MM.1S (cell line): ENCODE results near the gene HBS1L.

Experiments used
- DNase-seq: peaks from one replicate; pipeline ENCODE4 v3.0.0-alpha.2; 2015
- H2AFZ ChIP-seq: fragments of 300-600 bp; sonication (generic); 2 replicates; pipeline ENCODE4 v1.6.0; 2016; ENCODE audit warnings: antibody characterized with exemption, low read length
- H3F3A ChIP-seq: fragments of 300-600 bp; sonication (generic); 2 replicates; pipeline ENCODE4 v1.6.1; 2016; ENCODE audit warnings: mild to moderate bottlenecking, antibody characterized with exemption, low read length, moderate library complexity, mixed read lengths; ENCODE audit not compliant: insufficient read depth
- H3K27ac ChIP-seq: fragments of 300-600 bp; sonication (generic); 2 replicates; pipeline ENCODE4 v1.5.1; 2016; ENCODE audit warnings: mild to moderate bottlenecking, low read length
- H3K27me3 ChIP-seq: fragments of 300-600 bp; sonication (generic); replicated peaks from 2 replicates; pipeline ENCODE4 v1.6.0; 2016; ENCODE audit warnings: low read length; ENCODE audit not compliant: insufficient read depth
- H3K36me3 ChIP-seq: fragments of 300-600 bp; sonication (generic); replicated peaks from 2 replicates; pipeline ENCODE4 v1.6.1; 2016; ENCODE audit warnings: mild to moderate bottlenecking, low read length, mixed read lengths; ENCODE audit not compliant: insufficient read depth
- H3K4me1 ChIP-seq: fragments of 300-600 bp; sonication (generic); 2 replicates; pipeline ENCODE4 v1.6.1; 2016; ENCODE audit warnings: low read length, mixed read lengths
- H3K4me2 ChIP-seq: fragments of 300-600 bp; sonication (generic); 2 replicates; pipeline ENCODE4 v1.6.0; 2016; ENCODE audit warnings: low read depth, low read length
- H3K4me3 ChIP-seq: fragments of 300-600 bp; sonication (generic); 2 replicates; pipeline ENCODE4 v1.5.1; 2016; ENCODE audit warnings: low read length, mixed read lengths
- H3K79me2 ChIP-seq: fragments of 300-600 bp; sonication (generic); 2 replicates; pipeline ENCODE4 v1.6.1; 2016; ENCODE audit warnings: mixed run types, low read length, mixed read lengths
- H3K9ac ChIP-seq: fragments of 300-600 bp; sonication (generic); 2 replicates; pipeline ENCODE4 v1.6.1; 2016; ENCODE audit warnings: low read length, mixed read lengths
- H3K9me2 ChIP-seq: fragments of 300-600 bp; sonication (generic); replicated peaks from 2 replicates; pipeline ENCODE4 v1.6.1; 2016; ENCODE audit warnings: mild to moderate bottlenecking, low read length, mixed read lengths; ENCODE audit not compliant: insufficient read depth
- H3K9me3 ChIP-seq: fragments of 300-600 bp; sonication (generic); replicated peaks from 2 replicates; pipeline ENCODE4 v1.6.1; 2016; ENCODE audit warnings: mild to moderate bottlenecking, low read length, mixed read lengths; ENCODE audit not compliant: insufficient read depth
- H4K20me1 ChIP-seq: fragments of 300-600 bp; sonication (generic); 2 replicates; pipeline ENCODE4 v1.6.1; 2016; ENCODE audit warnings: mild to moderate bottlenecking, low read length, moderate library complexity, mixed read lengths; ENCODE audit not compliant: insufficient read depth
- EZH2 ChIP-seq: fragments of 300-600 bp; sonication (generic); optimal IDR thresholded peaks from 2 replicates; pipeline ENCODE3; 2017; ENCODE audit warnings: low read depth, mild to moderate bottlenecking, antibody characterized with exemption, low read length, mixed read lengths
- EZH2phosphoT487 ChIP-seq: fragments of 300-600 bp; sonication (generic); IDR thresholded peaks from 2 replicates; pipeline ENCODE4 v1.6.1; 2018; ENCODE audit warnings: antibody characterized with exemption, low read length
- TF ChIP-seq, protein P1 (sequence below): fragments of 300-600 bp; sonication (generic); IDR thresholded peaks from 2 replicates; pipeline ENCODE4 v1.5.1; 2016; ENCODE audit warnings: antibody characterized with exemption, low read length, mixed read lengths

The HBS1L gene

DNA sequence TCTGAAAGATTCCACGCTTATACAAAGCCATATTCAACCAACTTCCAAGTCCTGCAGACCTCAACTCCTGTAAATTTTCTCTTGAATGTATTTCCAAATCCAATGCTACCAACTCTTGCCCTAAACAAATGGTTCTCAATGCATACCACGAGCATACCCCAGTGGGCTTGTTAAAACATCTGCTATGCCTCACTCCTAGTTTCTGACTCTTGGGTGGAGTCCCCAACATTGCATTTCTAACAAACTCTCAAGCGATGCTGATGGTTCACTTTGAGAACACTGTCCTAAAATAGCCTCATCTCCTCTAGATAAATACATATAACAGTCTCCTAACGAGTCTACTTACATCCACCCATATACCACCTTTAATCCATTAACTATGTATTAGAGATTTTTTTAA lies 7.3 kb downstream of the HBS1L start:
- H3K4me1 ChIP-seq, result peaks cover 49% of the 10 kb centered on the region
- peaks cover 3% of the 10 kb centered on the region; the same call in 1 of the 2 replicates for H4K20me1 ChIP-seq
- H3F3A ChIP-seq, result peaks cover 14% of the 10 kb centered on the region
- no peak overlapping the region for H3K4me2 ChIP-seq
- TF ChIP-seq EZH2, result no peak
- TF ChIP-seq, protein P1, sequence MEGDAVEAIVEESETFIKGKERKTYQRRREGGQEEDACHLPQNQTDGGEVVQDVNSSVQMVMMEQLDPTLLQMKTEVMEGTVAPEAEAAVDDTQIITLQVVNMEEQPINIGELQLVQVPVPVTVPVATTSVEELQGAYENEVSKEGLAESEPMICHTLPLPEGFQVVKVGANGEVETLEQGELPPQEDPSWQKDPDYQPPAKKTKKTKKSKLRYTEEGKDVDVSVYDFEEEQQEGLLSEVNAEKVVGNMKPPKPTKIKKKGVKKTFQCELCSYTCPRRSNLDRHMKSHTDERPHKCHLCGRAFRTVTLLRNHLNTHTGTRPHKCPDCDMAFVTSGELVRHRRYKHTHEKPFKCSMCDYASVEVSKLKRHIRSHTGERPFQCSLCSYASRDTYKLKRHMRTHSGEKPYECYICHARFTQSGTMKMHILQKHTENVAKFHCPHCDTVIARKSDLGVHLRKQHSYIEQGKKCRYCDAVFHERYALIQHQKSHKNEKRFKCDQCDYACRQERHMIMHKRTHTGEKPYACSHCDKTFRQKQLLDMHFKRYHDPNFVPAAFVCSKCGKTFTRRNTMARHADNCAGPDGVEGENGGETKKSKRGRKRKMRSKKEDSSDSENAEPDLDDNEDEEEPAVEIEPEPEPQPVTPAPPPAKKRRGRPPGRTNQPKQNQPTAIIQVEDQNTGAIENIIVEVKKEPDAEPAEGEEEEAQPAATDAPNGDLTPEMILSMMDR, result no peak
- no peak for TF ChIP-seq EZH2phosphoT487
- peaks cover 7% of the 10 kb centered on the region; the same call in 1 of the 2 replicates for H3K36me3 ChIP-seq
- H3K9me3 ChIP-seq, result no peaks in the 10 kb centered on the region
- H3K9me2 ChIP-seq, result no peaks in the 10 kb centered on the region
- no peaks in the 10 kb centered on the region for H3K27me3 ChIP-seq
- H3K9ac ChIP-seq, result no peak overlapping the region
- H3K4me3 ChIP-seq, result no peak overlapping the region
- H2AFZ ChIP-seq, result no peak overlapping the region
- peak overlapping the region; percentile 2; the same call in 1 of the 2 replicates for H3K27ac ChIP-seq
- DNase-seq, result no peak
- H3K79me2 ChIP-seq, result peaks cover 100% of the 10 kb centered on the region

DNA sequence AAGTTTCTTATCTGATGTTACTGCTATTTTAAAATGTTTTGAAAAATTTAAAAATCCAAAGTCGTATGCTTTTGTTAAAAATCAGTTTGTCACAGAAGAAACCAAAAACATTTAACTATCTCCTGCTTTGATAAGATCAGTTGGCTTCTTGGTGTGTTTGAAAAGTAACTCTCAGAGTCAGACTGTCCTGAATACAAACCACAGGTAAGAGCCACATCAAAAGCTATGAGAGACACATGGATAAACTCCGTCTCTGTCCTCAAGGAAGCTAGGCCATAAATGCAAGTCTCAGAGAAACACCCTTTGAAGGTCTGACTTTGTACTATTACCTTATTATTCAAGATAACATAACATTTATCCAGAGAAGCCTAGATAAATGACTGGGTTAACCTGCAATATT lies 7.7 kb downstream of the HBS1L start:
- Histone ChIP-seq H3K4me3 (no peak overlapping the region), H3K9me2 (no peaks in the 10 kb centered on the region), H2AFZ (no peak overlapping the region), H3F3A (peaks cover 14% of the 10 kb centered on the region), H3K4me2 (no peak overlapping the region), H3K27me3 (no peaks in the 10 kb centered on the region), H3K9ac (no peak overlapping the region), H3K9me3 (no peaks in the 10 kb centered on the region), H4K20me1 (peaks cover 3% of the 10 kb centered on the region; the same call in 1 of the 2 replicates), H3K36me3 (peaks cover 10% of the 10 kb centered on the region; the same call in 1 of the 2 replicates), H3K27ac (peak overlapping the region; percentile 2; the same call in 1 of the 2 replicates), H3K4me1 (peaks cover 49% of the 10 kb centered on the region), H3K79me2 (peaks cover 100% of the 10 kb centered on the region)
- TF ChIP-seq, protein P1, result no peak
- TF ChIP-seq EZH2phosphoT487 (no peak), EZH2 (no peak)
- DNase-seq, result peak; percentile 18

GRCh38 chr6:135044639-135045038 lies 10.0 kb downstream of the HBS1L start:
- Histone ChIP-seq H3K36me3 (peaks cover 14% of the 10 kb centered on the region; the same call in 1 of the 2 replicates), H3K9me3 (no peaks in the 10 kb centered on the region), H3K4me3 (no peak overlapping the region; the same call in 1 of the 2 replicates), H3K27ac (peak overlapping the region; percentile 29; the same call in 1 of the 2 replicates), H3K4me2 (peak overlapping the region; percentile 47; the same call in 1 of the 2 replicates), H3K27me3 (no peaks in the 10 kb centered on the region), H3K9me2 (no peaks in the 10 kb centered on the region), H4K20me1 (peaks cover 3% of the 10 kb centered on the region; the same call in 1 of the 2 replicates), H3K4me1 (peaks cover 47% of the 10 kb centered on the region), H3K9ac (no peak overlapping the region), H2AFZ (no peak overlapping the region), H3F3A (peaks cover 14% of the 10 kb centered on the region), H3K79me2 (peaks cover 99% of the 10 kb centered on the region)
- no peak for DNase-seq
- no peak for TF ChIP-seq EZH2phosphoT487
- TF ChIP-seq, protein P1, result no peak
- TF ChIP-seq EZH2, result no peak
